NCI-H1694 treated with DMSO at 0.1 percent for 48 hours (cell line): ENCODE data around the gene C16orf86.

Experiments
- DNase-seq: peaks from one replicate; lab custom pipeline; 2025; lab: John Stamatoyannopoulos, UW

Gene C16orf86

DNA sequence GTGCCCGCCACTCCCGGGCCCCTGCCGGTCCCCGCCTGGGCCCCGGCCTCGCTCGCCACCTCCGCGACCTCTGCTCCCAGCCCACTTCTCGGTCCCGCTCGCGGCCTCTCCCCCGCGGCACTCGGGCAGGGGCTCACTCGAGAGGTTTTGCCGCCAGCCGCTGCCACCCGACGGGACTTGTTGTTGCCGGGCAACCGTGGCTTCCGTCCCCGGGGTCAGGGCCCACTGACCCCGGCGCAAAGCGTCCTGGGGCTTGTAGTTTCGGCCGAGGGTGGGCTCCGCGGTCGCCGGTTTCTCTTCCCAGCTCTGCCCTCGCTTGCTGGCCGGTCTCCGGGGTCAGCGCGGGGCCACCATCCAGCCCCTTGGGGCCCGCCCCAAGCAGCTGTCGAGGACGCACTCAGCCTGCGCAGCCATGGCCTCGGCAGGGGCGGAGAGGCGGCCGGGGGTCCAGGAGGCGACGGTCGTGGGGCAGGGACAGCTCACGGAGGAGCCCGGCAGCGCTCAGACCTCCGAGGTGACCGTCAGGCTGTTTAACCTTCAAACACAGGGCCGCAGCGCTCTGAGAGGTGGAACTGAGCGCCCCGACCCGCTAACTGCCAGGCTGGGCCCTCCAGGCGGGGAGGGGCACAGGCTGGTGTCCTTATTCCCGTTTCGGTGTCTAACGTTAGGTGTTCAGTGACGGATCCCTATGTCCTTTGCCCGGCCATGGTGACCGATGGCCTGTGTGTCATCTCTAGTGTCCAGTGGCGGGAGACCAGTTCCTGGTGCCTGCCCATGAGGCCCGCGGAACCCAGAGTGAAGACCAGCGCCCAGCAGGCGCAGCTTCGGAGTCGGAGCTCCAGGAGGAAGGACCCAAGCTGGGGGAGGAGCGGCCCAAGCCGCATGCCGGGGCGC lies at the start of gene C16orf86, which contains the start of gene ENKD1:
Gene C16orf86, plus strand, starts transcription at position 256 of the 894 bp plus-strand sequence. Its CDS starts 157 bp downstream, at position 413.
Gene ENKD1, minus strand, starts transcription at position 192 of the 894 bp plus-strand sequence. CDS start 308 bp downstream, outside the sequence.
- DNase-seq: peak; percentile 50

DNA sequence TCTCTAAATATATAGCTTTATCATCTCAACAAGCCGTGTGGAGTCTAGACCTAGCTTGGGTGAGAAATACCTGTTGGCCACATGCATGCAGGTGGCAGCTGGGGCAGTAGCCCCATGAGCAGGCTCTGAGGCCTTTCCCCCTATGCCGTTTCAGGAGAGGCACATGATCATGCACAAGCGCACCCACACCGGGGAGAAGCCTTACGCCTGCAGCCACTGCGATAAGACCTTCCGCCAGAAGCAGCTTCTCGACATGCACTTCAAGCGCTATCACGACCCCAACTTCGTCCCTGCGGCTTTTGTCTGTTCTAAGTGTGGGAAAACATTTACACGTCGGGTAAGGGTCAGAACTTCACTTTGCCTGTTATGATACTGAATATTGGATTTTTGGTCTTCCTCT lies 38.4 kb upstream of the C16orf86 start:
- no peak for DNase-seq

DNA sequence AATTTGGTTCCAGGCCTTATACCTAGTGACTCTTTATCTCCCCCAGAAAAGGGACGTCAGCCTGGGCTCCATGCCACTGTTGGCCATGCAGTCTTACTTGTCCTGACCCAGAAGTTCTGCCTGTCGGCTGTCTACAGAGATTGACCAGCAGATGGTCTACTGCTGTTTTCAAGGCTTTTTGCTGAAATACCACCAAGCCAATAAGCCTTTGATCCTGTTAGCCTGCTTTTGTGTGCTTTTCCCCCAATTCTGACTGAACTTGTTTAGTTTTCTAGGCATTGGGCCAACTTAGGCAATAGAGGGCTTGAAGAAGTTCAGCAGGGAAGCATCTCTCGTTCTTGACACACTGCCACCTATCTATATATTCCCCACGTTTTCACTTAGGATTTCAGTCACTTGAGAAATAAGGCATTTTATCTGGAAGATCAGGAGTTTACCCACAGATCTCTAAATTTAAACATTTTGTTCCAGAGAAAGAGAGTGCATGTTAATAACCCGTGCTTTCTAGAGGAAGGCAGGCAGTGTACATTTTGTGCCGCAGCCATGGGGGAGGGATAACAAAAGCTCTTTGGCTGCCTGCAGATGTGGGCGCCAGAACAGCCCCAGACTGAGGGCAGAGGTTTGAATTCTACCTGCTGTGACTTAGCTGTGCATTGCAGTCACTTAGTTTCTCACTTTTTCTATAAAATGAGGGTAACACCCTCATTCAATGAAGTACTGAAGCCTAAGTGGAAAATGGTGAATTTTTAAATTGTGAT lies 34.0 kb upstream of the C16orf86 start:
- DNase-seq: no peak

- no peak for DNase-seq
Measured at GRCh38 chr16:67636713-67637112, 29.9 kb upstream of the C16orf86 start.

DNA sequence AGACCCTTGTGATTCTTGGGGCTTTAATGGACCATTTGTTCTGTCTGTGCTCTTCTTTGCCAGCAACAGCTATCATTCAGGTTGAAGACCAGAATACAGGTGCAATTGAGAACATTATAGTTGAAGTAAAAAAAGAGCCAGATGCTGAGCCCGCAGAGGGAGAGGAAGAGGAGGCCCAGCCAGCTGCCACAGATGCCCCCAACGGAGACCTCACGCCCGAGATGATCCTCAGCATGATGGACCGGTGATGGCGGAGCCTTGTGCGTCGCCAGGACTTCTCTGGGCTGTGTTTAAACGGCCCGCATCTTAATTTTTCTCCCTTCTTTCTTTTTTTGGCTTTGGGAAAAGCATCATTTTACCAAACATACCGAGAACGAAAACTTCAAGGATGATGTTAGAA lies 29.0 kb upstream of the C16orf86 start:
- no peak for DNase-seq

- DNase-seq: peak; percentile 42
Measured at GRCh38 chr16:67641779-67642708, 24.6 kb upstream of the C16orf86 start.

DNA sequence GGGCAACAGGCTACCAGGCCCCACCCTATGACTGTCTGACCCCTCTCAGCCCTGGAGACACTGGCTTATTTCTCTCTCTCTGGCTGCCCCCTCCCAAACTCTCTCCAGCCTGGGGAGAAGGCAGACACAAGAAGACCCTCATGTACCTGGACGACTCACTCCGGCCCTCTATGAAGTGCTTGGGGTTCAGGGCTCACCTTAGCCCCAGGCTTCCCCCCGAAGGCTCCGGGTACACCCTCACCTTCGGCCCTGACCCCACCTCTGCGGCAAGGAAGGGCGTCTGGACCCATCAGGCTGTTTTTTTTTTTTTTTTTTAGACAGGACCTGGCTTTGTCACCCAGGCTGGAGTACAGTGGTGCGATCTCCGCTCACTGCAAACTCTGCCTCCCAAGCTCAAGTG lies 22.6 kb upstream of the C16orf86 start:
- no peak for DNase-seq

DNA sequence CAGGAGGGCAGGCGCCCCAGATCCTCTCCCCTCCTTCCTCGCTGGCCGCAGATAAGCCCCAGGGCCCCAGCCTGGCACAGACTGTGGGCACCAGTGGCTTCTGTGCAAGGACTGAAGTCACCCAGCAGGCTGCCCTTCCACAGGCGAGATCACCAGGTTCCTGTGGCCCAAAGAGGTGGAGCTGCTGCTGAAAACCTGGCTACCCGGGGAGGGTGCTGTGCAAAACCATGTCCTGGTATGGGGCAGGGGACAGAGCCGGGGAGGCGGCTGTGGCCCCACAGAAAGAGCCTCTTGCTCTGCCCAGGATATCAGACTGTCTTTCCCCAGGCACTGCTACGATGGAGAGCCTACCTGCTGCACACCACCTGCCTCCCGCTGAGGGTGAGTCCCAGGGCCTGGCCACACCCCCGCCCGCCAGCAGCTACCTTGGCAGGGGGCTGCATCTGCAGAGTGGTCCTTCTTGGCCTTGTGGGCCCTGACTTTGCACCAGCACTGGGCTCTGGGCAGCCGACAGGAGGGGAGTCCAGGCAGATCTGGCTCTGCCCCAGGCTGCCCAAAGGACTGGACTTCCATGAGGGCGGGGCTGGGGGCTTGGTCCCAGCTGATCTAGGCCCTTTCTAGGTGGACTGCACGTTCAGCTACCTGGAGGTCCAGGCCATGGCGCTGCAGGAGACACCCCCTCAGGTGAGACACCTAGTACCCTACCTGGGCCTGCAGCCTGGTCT lies 21.1 kb upstream of the C16orf86 start:
- no peak for DNase-seq

- DNase-seq: no peak
Measured at GRCh38 chr16:67647111-67647651, 19.4 kb upstream of the C16orf86 start.

- no peak for DNase-seq
Measured at GRCh38 chr16:67647681-67648080, 18.9 kb upstream of the C16orf86 start.

DNA sequence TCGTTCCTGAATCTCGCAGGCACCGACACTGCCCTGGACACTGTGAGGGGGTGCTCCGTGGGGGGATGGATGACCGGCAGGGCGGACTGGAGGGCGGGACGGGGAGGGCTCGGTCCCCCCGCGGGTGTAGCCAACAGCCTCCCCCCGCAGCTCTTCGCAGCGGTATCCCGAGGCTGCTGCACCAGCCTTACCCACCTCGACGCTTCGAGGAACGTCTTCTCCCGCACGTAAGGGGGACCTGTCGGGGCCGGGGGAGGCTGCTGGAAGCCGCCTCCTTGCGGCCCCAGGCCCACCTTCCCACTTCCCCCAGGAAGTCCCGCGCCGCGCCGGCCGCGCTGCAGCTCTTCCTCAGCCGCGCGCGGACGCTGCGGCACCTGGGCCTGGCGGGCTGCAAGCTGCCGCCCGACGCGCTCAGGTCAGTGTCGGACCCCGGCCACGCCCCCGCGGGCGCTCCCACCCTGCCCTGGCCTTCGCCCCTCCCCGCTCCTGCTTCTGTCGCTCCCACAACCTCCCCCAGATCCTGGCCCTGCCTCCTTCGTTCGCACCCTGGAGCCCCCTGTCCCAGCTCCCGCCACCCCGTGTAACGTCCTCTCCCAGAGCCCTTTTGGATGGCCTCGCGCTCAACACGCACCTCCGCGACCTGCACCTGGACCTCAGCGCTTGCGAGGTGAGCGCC lies 18.4 kb upstream of the C16orf86 start:
- no peak for DNase-seq

DNA sequence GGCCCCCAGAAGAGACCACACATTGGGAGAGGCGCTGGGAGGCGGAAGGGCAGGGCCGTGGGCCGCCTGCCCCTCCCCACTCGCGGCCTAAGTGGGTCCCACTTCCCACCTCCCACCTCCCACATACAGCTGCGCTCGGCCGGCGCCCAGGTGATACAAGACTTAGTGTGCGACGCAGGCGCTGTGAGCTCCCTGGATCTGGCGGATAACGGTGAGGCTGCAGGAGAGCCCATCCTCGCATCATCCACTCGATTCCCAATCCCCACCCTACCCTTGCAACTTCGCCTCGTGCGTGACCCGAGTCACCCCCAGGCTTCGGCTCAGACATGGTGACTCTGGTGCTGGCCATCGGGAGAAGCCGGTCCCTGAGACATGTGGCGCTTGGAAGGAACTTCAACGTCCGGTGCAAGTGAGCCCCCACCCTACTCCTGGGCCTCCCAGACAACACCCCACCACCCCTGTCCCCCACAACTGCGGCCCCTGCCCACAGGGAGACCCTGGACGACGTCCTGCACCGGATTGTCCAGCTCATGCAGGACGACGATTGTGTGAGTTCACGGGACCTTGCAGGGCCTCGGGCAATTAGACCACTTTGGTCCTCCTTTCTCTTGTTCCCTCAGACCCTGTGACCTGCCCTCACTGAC lies 17.7 kb upstream of the C16orf86 start:
- DNase-seq: no peak

DNA sequence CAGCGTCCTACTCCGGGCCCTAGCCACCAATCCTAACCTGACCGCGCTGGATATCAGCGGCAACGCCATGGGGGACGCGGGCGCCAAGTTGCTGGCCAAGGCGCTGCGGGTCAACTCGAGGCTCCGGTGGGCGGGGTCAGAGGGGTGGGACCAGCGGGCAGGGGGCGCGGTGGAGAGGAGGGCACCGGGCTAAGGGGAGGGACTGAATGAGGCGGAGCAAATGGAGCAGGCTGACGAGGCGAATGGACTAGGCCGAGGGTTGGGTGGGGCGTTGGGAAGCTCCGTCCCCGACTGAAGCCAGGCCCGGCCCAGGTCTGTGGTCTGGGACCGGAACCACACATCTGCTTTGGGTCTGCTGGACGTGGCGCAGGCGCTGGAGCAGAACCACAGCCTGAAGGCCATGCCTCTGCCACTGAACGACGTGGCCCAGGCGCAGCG lies 17.1 kb upstream of the C16orf86 start:
- DNase-seq: no peak

DNA sequence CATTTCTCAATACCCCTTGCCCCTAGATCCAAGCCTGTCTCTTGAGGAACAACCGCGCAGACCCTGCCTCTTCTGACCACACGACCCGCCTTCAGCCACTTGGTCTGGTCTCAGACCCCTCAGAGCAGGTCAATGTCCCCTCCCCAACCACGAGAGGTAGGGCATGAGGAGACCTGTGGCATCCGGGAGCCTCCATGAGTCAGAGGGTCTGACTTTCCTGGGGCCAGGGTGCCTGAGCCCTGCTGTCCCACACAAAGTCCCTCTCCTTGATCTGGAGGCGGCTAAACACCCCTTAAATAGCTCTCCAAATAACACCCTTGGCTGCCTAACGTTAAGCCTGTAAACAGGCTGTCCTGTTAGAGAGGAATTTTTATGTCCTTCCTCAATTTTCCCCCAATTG lies 16.6 kb upstream of the C16orf86 start:
- DNase-seq: no peak

DNA sequence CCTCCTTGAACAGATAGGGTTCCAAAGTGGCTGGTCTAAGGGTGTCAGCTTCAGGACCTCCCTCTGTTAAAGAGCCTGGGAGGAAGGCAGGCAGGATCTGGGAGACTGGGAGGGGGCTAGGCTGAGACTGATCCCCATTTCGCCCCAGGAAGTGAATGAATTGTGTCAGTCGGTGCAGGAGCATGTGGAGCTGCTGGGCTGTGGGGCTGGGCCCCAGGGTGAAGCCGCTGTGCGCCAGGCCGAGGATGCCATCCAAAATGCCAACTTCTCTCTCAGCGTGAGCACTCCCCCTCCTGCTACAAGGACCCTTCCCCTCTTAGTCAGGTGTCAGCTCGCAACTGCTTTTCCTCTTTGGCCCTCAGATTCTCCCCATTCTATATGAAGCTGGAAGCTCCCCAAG lies 15.6 kb upstream of the C16orf86 start:
- no peak for DNase-seq

DNA sequence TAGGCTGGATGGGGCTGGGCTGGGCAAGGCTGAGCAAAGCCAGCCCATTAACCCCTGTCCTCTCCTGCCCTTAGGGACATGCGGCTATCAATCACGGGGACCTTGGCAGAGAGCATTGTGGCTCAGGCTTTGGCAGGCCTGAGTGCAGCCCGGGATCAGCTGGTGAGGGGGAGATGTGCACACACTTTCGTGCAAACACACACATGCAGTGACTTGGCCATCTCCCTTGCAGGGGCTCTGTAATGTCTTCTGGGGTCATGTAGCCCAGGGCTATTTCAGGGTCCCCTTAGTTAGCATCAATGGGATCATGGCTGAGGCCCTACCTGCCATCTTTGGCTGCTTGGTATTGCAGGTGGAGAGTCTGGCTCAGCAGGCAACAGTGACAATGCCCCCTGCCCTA lies 14.8 kb upstream of the C16orf86 start:
- no peak for DNase-seq

- peak; percentile 15 for DNase-seq
Measured at GRCh38 chr16:67652578-67653127, 14.0 kb upstream of the C16orf86 start.

DNA sequence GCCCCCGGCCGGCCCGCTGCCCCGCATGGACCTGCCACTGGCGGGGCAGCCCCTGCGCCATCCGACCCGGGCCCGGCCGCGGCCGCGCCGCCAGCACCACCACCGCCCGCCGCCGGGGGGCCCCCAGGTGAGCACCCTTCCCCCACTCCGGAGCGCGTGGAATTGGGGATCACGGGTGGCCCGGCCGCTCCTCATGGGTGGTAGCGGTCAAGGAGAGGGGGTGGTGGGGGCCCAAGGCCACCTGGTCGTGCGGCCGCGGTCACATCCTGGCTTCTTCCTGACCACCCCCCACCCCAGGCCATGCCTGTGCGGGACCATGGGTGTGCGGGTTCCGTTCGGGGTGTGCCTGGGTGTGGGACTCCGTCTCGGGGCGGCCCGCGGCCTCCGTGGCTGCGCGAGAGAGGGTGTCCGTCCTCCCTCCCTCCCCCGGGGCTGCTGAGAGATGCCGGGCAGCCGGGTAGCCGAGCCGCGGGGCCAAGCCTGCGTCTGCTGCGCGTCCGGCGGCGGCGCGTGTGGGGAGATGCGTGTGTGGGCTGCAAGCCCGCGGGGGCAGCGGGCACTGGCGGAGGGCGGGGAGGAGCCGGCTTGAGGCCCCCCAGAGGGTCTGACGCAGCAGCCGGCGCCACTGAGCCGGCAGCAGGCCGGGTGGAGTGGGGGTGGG lies 13.4 kb upstream of the C16orf86 start:
- no peak for DNase-seq
